Measurements from ENCODE around the gene TNKS1BP1.

The TNKS1BP1 gene

GRCh38 chr11:57344826-57345225 is 20.1 kb upstream of the TNKS1BP1 start:
- no peak for DNase-seq
- Histone ChIP-seq H3K36me3 (replicated peaks) (no peaks in the 10 kb centered on the region), H3K27ac (no peak overlapping the region), H3K27me3 (replicated peaks) (peaks cover 3% of the 10 kb centered on the region), H3K4me3 (ENCODE audit: low read depth, low read length) (no peak overlapping the region)
- in situ Hi-C loops (cut with HindIII; ENCODE audit: low pct_ligation_motif_present, low sequenced_read_pairs): no loop called here
- no peak for TF ChIP-seq CTCF (IDR thresholded peaks at IDR 0.05; ENCODE audit: low read depth, low read length, missing control alignments)

DNA sequence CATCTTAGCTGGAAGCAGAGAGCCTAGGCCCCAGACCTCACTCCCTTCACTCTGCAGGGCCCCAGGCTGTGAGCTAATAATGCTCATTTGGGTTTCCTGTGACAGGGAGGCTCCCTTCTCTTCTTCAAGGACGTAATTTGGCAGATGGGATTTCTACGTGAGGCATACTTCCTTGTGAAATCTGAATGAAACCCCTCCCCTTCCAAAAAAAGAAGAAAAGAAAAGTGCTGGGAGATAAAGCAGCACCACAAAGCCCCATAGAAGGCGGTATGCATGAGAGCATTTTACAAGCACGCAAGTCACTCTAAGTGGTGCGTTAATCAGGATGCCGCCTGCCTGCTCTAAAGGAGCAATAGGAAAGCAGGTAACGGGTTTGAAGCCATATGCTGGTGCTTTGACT is 19.1 kb upstream of the TNKS1BP1 start:
- TF ChIP-seq CTCF (IDR thresholded peaks at IDR 0.05; ENCODE audit: low read depth, low read length, missing control alignments): no peak
- Histone ChIP-seq H3K27me3 (replicated peaks) (peaks cover 3% of the 10 kb centered on the region), H3K27ac (no peak overlapping the region), H3K36me3 (replicated peaks) (no peaks in the 10 kb centered on the region), H3K4me3 (ENCODE audit: low read depth, low read length) (no peak overlapping the region)
- no peak for DNase-seq
- in situ Hi-C loops (cut with HindIII; ENCODE audit: low pct_ligation_motif_present, low sequenced_read_pairs): no loop called here

DNA sequence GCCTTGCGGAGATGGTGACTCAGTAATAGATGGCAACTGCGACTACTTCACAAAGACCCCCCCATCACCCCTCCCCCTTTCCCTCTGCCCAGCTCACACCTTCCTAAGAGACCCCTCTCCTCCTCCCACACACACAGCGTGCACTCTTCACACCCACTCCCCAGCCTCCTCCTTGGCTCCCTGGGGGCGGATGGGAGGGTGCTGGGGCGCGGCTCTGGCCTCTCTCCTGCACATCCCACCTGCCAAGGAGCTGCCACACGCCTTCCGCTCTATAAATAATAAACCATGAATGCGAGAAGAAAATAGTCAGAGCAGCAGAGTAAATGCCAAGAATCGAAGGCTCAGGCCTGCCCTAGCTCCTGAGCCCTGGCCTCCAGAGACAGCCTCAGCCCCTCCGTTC is 17.9 kb upstream of the TNKS1BP1 start:
- Histone ChIP-seq H3K36me3 (replicated peaks) (no peaks in the 10 kb centered on the region), H3K4me3 (ENCODE audit: low read depth, low read length) (no peak overlapping the region), H3K27ac (no peak overlapping the region), H3K27me3 (replicated peaks) (peaks cover 3% of the 10 kb centered on the region)
- in situ Hi-C loops (cut with HindIII; ENCODE audit: low pct_ligation_motif_present, low sequenced_read_pairs): no loop called here
- no peak for DNase-seq
- TF ChIP-seq CTCF (IDR thresholded peaks at IDR 0.05; ENCODE audit: low read depth, low read length, missing control alignments): no peak

DNA sequence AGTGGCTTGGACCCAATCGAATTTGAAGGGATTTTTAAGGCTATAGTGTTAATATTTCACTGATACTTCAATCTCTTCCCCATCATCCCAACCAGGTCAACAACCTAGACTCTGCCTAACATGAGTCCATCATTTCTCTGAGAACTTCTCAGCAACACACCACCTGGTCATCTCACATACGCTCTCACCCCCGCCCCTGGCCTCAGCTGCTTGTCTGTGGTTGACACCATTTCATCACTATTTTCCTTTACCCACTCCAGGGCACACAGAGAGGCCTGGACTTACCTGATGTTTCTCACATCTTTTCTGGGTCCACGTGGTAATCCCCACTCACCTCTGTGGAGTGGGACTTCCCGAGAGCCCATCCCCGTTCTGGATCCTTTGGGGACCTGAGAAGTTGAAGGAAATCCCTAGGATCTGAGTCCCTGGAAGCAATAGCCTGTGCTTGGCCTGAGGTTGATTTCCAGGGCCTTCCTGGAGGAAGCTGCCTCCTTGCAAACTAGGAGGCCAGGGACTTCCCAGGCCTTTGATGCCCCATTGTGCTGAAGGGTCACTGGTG is 16.6 kb upstream of the TNKS1BP1 start:
- Histone ChIP-seq H3K27me3 (replicated peaks) (peaks cover 3% of the 10 kb centered on the region), H3K36me3 (replicated peaks) (no peaks in the 10 kb centered on the region), H3K27ac (no peak overlapping the region), H3K4me3 (ENCODE audit: low read depth, low read length) (no peak overlapping the region)
- in situ Hi-C loops (cut with HindIII; ENCODE audit: low pct_ligation_motif_present, low sequenced_read_pairs): no loop called here
- TF ChIP-seq CTCF (IDR thresholded peaks at IDR 0.05; ENCODE audit: low read depth, low read length, missing control alignments): no peak
- DNase-seq: no peak

GRCh38 chr11:57340039-57340615 is 15.4 kb upstream of the TNKS1BP1 start:
- no peak overlapping the region for H3K4me3 ChIP-seq (ENCODE audit: low read depth, low read length)
- H3K27me3 ChIP-seq (replicated peaks): peaks cover 3% of the 10 kb centered on the region
- no peak for DNase-seq
- in situ Hi-C loops (cut with HindIII; ENCODE audit: low pct_ligation_motif_present, low sequenced_read_pairs): no loop called here
- no peak overlapping the region for H3K27ac ChIP-seq
- no peaks in the 10 kb centered on the region for H3K36me3 ChIP-seq (replicated peaks)
- TF ChIP-seq CTCF (IDR thresholded peaks at IDR 0.05; ENCODE audit: low read depth, low read length, missing control alignments): peak; percentile 46

DNA sequence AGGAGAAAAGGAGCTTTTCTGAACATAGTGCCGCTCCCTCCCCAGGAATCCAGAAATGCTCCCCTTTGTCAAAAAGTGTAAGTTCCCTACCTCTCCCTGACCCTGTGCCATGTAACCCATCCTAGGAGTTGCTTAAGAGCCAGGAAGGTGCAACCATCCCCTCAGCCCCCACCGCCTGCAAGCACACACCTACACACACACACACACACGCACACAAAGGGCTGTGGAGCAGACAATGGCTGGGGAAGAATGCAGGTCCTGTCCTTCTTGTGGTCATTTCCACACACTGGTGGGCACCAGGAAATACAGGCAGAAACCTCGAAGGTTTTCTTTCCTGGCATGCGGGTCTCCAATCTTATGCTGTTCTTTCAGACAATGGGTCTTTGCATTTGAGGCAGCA is 14.6 kb upstream of the TNKS1BP1 start:
- DNase-seq: no peak
- Histone ChIP-seq H3K27me3 (replicated peaks) (peaks cover 3% of the 10 kb centered on the region), H3K27ac (no peak overlapping the region), H3K4me3 (ENCODE audit: low read depth, low read length) (no peak overlapping the region), H3K36me3 (replicated peaks) (no peaks in the 10 kb centered on the region)
- in situ Hi-C loops (cut with HindIII; ENCODE audit: low pct_ligation_motif_present, low sequenced_read_pairs): no loop called here
- no peak for TF ChIP-seq CTCF (IDR thresholded peaks at IDR 0.05; ENCODE audit: low read depth, low read length, missing control alignments)

Data from brain microvascular endothelial cell (primary cell).